NT2/D1 (cell line): ENCODE data around the gene ZNF587.
"Not testable (repeated sequence)": the region's sequence is repeated elsewhere in the genome, so short reads cannot be mapped to it uniquely, and the experiment has no call there.

ENCODE experiments used
- DNase-seq: peaks from one replicate; pipeline ENCODE4 v3.0.0-alpha.2; 2011; ENCODE audit warnings: low read depth, low spot score
- H3K27me3 ChIP-seq: 2 replicates; pipeline ENCODE4 v1.6.0; 2011; ENCODE audit warnings: mild to moderate bottlenecking; ENCODE audit not compliant: insufficient read length, insufficient read depth
- H3K36me3 ChIP-seq: 2 replicates; pipeline ENCODE4 v1.6.1; 2011; ENCODE audit warnings: mild to moderate bottlenecking, low read length, mixed read lengths; ENCODE audit not compliant: insufficient read depth, insufficient read length
- H3K4me1 ChIP-seq: 2 replicates; pipeline ENCODE4 v1.5.1; 2011; ENCODE audit not compliant: insufficient read depth, insufficient read length
- H3K4me3 ChIP-seq: 2 replicates; pipeline ENCODE4 v1.5.1; 2011; ENCODE audit warnings: low read depth; ENCODE audit not compliant: insufficient read length
- H3K9ac ChIP-seq: 2 replicates; pipeline ENCODE4 v1.6.0; 2011; ENCODE audit warnings: low read depth; ENCODE audit not compliant: insufficient read length
- H3K9me3 ChIP-seq: 2 replicates; pipeline ENCODE4 v1.5.1; 2011; ENCODE audit warnings: mild to moderate bottlenecking, low read length; ENCODE audit not compliant: insufficient read depth
- SUZ12 ChIP-seq: IDR thresholded peaks from 2 replicates; pipeline ENCODE4 v1.6.1; 2011; ENCODE audit not compliant: insufficient read length, insufficient read depth; ENCODE audit errors: extremely low read depth
- YY1 ChIP-seq: IDR thresholded peaks from 2 replicates; pipeline ENCODE4 v1.6.1; 2011; ENCODE audit not compliant: insufficient read length, insufficient read depth
- ZNF274 ChIP-seq: IDR thresholded peaks from 2 replicates; pipeline ENCODE4 v1.6.1; 2011; ENCODE audit warnings: mild to moderate bottlenecking, low read depth, low read length

Gene ZNF587

DNA sequence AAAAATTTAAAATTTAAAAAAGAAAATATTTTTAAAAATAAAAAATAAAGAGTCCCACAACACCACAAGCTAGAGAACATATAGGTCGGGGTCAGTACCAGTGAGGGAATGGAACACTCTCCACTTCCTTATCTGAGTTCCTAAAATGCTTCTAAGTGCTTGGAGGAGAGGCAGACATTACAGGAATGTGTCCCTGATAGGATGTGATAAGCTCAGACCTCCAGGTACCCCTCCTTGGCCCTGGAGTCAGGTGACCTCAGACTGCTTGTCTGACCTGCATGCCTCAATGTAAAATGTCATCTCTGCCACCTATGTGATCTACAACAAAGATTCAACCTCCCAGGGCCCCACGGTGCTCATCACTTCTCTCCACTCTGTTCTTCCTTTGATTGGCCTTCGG, 36.4 kb downstream of the ZNF587 start:
- TF ChIP-seq SUZ12 (no peak), YY1 (no peak), ZNF274 (no peak)

DNA sequence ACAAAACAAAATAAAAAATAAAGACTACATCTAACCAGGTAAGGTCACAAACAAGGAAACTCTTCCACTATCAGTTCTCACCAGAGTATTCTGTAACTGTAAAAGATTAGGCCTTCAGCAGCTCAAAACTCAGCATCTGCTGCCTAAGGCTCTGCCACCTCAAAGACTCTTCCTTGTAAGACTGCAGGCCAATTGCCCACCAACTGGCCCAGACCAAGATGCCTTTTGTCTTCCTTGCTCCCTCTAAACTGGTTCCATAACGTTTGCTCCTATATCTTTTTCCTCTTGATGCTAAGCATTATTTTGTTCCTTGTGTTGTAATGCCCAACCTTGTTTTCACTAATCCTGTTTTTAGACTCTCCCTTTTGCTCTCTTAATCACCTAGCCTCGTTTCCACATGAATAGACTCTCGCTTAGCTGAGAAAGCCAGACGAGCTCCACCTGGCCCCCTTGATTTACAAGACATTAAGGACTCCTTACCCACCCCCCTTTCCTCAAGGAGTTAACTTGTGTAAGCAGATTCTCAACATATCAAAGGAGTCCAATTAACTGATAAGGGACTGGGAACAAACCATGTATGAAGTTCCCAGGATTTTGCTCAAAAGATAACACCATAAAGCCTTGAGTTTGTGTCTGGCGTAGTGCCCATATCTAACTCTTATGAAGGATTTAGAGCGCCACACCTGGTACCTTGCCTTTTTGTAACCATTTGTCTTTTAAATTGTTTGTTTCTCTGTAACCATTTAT, 37.7 kb downstream of the ZNF587 start:
- TF ChIP-seq SUZ12 (no peak), ZNF274 (no peak), YY1 (no peak)
- no peaks in the 10 kb centered on the region for H3K4me1 ChIP-seq
- DNase-seq = peak; percentile 90
- H3K9ac ChIP-seq = peak overlapping the region; percentile 99
- H3K27me3 ChIP-seq = no peaks in the 10 kb centered on the region
- peaks cover 27% of the 10 kb centered on the region for H3K36me3 ChIP-seq
- no peaks in the 10 kb centered on the region for H3K9me3 ChIP-seq
- H3K4me3 ChIP-seq = peak overlapping the region; percentile 99

More for the DNA sequence above, 36.4 kb downstream of the ZNF587 start:
- H3K27me3 ChIP-seq = no peaks in the 10 kb centered on the region
- DNase-seq = no peak
- H3K36me3 ChIP-seq = peaks cover 27% of the 10 kb centered on the region
- no peaks in the 10 kb centered on the region for H3K9me3 ChIP-seq
- H3K9ac ChIP-seq = peak overlapping the region; percentile 56
- H3K4me1 ChIP-seq = no peaks in the 10 kb centered on the region
- peak overlapping the region; percentile 24 for H3K4me3 ChIP-seq

DNA sequence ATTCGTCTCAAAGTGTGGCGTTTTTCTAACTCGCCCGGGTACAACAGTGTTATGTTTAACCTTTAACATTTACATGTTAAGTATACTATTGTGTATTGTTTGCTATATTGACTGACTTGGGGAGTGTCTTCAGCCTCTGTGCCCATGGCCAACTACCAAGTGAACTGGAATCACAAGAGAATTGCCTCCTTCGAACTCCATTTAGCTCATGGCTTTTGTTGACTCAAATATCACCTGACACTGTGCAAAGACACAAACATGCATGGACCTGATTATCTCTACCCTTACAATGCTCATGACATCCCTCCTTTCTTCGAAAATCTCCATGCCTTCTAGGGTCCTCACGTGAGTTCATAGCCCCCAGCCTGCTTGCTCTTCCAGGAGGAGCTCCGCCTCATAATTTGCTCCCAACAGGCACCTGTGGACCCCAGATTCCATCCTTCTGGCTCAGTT, 38.5 kb downstream of the ZNF587 start:
- no peak for TF ChIP-seq ZNF274
- TF ChIP-seq SUZ12 = no peak
- TF ChIP-seq YY1 = no peak
- H3K4me3 ChIP-seq = peak overlapping the region; percentile 99

DNA sequence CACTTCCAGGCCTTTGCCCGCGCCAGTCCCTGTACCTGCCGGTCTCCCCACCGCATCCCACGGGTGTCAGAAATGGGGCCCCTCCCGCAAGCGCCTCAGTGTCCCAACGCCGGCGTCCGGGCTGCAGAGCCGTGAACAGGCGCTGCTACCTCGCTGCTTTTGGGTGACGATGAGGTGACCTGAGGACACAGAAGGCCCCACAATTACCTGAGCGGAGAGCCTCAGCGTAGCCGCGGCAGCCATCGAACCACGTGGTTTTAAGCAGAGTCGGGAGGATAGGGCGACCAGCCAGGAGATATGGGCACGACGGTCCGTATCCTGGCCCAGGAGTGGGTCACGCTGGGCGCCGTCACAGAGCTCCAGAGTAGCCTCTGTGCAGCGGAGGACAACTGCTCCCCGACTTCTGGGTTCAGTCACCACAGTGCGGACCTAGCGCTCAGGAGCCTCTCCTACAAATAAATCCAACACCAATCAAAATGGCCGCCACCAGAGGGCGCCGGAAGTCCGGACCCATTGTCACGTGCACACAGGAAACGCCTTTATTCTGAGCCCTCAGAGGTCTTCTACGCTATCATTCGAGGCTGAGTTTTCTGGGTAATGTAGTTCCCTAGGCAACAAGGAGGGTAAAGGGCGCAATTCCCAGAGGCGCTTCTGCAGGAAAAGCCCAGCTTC, 39.0 kb downstream of the ZNF587 start, which contains the start of gene ZNF814:
ZNF814 (minus strand) TSS at position 478 of the 672 bp plus-strand sequence; CDS start at position 243, 235 bp downstream.
- TF ChIP-seq SUZ12 (no peak), YY1 (peak; percentile 76), ZNF274 (no peak)
- Histone ChIP-seq H3K9ac (peak within 1 kb of the TSS; percentile 99), H3K9me3 (no peaks in the 10 kb centered on the region), H3K4me1 (no peaks in the 10 kb centered on the region), H3K4me3 (peak within 1 kb of the TSS; percentile 99), H3K27me3 (no peaks in the 10 kb centered on the region), H3K36me3 (peaks cover 27% of the 10 kb centered on the region)
- peak; percentile 87 for DNase-seq

More for the DNA sequence above, 38.5 kb downstream of the ZNF587 start:
- H3K27me3 ChIP-seq = no peaks in the 10 kb centered on the region
- H3K4me1 ChIP-seq = no peaks in the 10 kb centered on the region
- peaks cover 27% of the 10 kb centered on the region for H3K36me3 ChIP-seq
- H3K9me3 ChIP-seq = no peaks in the 10 kb centered on the region
- no peak for DNase-seq
- peak overlapping the region; percentile 99 for H3K9ac ChIP-seq

DNA sequence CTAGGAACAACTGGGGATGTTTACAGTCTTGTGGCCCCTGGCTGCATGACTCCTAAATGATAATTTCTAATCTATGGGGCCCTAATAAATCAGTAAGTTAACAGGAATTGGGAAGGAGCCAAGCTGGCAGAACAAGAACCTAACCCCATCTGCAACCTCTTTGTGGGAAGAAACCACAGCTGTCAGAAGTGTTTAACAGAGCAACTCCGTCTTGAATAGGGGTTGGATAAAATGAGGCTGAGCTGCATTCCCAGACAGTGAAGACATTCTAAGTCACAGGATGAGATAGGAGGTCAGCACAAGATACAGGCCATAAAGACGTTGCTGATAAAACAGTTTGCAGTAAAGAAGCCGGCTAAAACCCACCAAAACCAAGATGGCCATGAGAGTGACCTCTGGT, 41.0 kb downstream of the ZNF587 start:
- H3K4me1 ChIP-seq, H3K4me3 ChIP-seq, H3K9me3 ChIP-seq, H3K27me3 ChIP-seq, H3K9ac ChIP-seq, DNase-seq: not testable (repeated sequence)
- H3K36me3 ChIP-seq = peaks cover 12% of the 10 kb centered on the region

DNA sequence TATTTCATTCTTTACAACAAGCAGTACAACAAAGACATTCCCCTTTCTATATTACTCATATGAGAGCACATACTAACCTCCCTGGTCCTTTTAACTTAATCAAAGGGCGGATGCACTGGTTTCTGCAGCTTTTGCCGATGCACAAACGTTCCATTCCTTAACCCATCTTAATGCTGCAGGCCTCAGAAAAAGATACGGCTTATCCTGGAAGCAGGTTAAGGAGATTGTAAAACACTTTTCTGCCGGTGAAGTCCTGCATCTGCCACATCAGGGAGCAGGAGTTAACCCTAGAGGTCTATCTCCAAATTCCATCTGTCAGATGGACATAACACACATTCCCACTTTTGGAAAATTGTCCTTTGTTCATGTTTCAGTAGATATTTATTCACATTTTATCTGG, 50.7 kb downstream of the ZNF587 start:
- no peak for DNase-seq

DNA sequence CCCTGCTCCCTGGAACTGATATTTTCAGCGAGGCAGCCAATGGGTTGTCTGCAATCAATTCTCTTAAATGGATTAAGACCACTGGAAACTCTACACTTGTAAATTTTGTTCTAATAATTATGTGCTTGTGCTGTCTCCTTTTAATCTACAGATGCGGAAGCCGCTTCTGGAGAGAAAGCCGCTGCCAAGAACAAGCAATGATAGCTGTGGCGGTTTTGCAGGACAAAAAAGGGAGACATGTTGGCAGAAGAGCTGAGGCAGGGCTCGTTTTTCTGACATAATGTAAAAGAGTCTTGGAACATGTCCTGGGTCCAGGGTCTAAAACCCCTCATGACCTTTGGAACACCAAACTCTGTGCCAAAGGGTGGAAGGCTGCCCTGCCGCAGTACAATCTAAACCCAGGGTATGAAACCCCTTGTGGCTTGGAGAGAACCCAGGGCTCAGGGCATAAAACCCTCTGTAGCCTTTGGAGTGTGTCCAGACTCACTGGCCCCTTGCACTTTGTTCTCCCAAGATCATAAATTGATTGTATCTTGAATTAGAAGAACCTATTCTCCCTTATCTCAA, 54.0 kb downstream of the ZNF587 start:
- TF ChIP-seq SUZ12 (no peak), YY1 (no peak), ZNF274 (no peak)

More for the DNA sequence above, 50.7 kb downstream of the ZNF587 start:
- Histone ChIP-seq H3K4me3 (no peak overlapping the region), H3K36me3 (peaks cover 8% of the 10 kb centered on the region), H3K9me3 (0 out of 2 replicates have a peak, but pooled peaks cover 6% of the 10 kb centered on the region), H3K9ac (no peak overlapping the region), H3K4me1 (no peaks in the 10 kb centered on the region), H3K27me3 (no peaks in the 10 kb centered on the region)
- no peak for TF ChIP-seq ZNF274
- no peak for TF ChIP-seq YY1
- no peak for TF ChIP-seq SUZ12

More for the DNA sequence above, 54.0 kb downstream of the ZNF587 start:
- DNase-seq = no peak
- no peak overlapping the region for H3K4me3 ChIP-seq
- no peaks in the 10 kb centered on the region for H3K4me1 ChIP-seq
- H3K27me3 ChIP-seq = no peaks in the 10 kb centered on the region
- 0 out of 2 replicates have a peak, but pooled peaks cover 6% of the 10 kb centered on the region for H3K9me3 ChIP-seq
- H3K36me3 ChIP-seq = peaks cover 30% of the 10 kb centered on the region
- H3K9ac ChIP-seq = no peak overlapping the region
